Gastrocnemius medialis (tissue), 4 donors: Measurements from ENCODE around the gene EYS.

Experiments
- CTCF ChIP-seq, 5 experiments: fragments of 450-650 bp in 3 of 5; fragments of 200-600 bp in 2 of 5; sonication (generic) in 2 of 5; IDR thresholded peaks in 4 of 5; conservative IDR thresholded peaks in 1 of 5; 1 replicate in 4 of 5; 2 replicates in 1 of 5; pipeline ENCODE4 v1.5.1; 2016 to 2019; ENCODE audit warnings: antibody characterized with exemption in 5 of 5, mild to moderate bottlenecking in 3 of 5, moderate library complexity in 3 of 5
- POLR2A ChIP-seq, 2 donors: fragments of 450-650 bp; IDR thresholded peaks; one replicate each; pipeline ENCODE4 v1.6.1; 2017; ENCODE audit warnings: antibody characterized with exemption in 2 of 2, mild to moderate bottlenecking in 2 of 2, moderate library complexity in 2 of 2

GRCh38 chr6:63862486-63863198, 1844.4 kb downstream of the EYS start:
- TF ChIP-seq CTCF (IDR thresholded peaks at IDR 0.05 in 4 of 5, conservative IDR thresholded peaks at IDR 0.05 in 1 of 5) (no peak), POLR2A (IDR thresholded peaks at IDR 0.05) (no peak)
